ENCODE measurements around the gene MAFF.
A peak's percentile ranks its signal among the peaks of the same experiment; 100 is the strongest.

Gene MAFF

GRCh38 chr22:38203855-38204514 lies 2.2 kb downstream of the MAFF start:
- peak; percentile 43 for DNase-seq (ENCODE audit: low spot score)

- no peak for DNase-seq (ENCODE audit: low spot score)
These were observed 3.0 kb downstream of the MAFF start for GRCh38 chr22:38204784-38205183.

GRCh38 chr22:38205261-38206128 lies 3.7 kb downstream of the MAFF start:
- DNase-seq (ENCODE audit: low spot score) = peak; percentile 89

GRCh38 chr22:38207898-38208432 lies 6.2 kb downstream of the MAFF start:
- no peak for DNase-seq (ENCODE audit: low spot score)

GRCh38 chr22:38208551-38208968 lies 6.8 kb downstream of the MAFF start:
- DNase-seq (ENCODE audit: low spot score) = no peak

GRCh38 chr22:38211556-38211955 lies 9.8 kb downstream of the MAFF start:
- DNase-seq (ENCODE audit: low spot score) = no peak

GRCh38 chr22:38212442-38212841 lies 10.6 kb downstream of the MAFF start:
- DNase-seq (ENCODE audit: low spot score) = no peak

- DNase-seq (ENCODE audit: low spot score) = no peak
These were observed 11.7 kb downstream of the MAFF start for GRCh38 chr22:38213319-38213989.

- no peak for DNase-seq (ENCODE audit: low spot score)
These were observed 12.2 kb downstream of the MAFF start for GRCh38 chr22:38213990-38214301.

GRCh38 chr22:38214302-38215056 lies 12.7 kb downstream of the MAFF start:
- DNase-seq (ENCODE audit: low spot score) = peak; percentile 81

- DNase-seq (ENCODE audit: low spot score) = no peak
These were observed 13.6 kb downstream of the MAFF start for GRCh38 chr22:38215156-38216038.

- peak; percentile 94 for DNase-seq (ENCODE audit: low spot score)
These were observed 17.1 kb downstream of the MAFF start for GRCh38 chr22:38218661-38219622.

- no peak for DNase-seq (ENCODE audit: low spot score)
These were observed 17.8 kb downstream of the MAFF start for GRCh38 chr22:38219632-38220031.

- DNase-seq (ENCODE audit: low spot score) = no peak
These were observed 18.4 kb downstream of the MAFF start for GRCh38 chr22:38220163-38220562.

GRCh38 chr22:38220653-38221386 lies 19.0 kb downstream of the MAFF start:
- DNase-seq (ENCODE audit: low spot score) = no peak

GRCh38 chr22:38221407-38221806 lies 19.6 kb downstream of the MAFF start:
- DNase-seq (ENCODE audit: low spot score) = no peak

GRCh38 chr22:38221908-38222796 lies 20.4 kb downstream of the MAFF start:
- no peak for DNase-seq (ENCODE audit: low spot score)

GRCh38 chr22:38222797-38223119 lies 21.0 kb downstream of the MAFF start:
- DNase-seq (ENCODE audit: low spot score) = no peak
